ENCODE measurements around the gene KRTAP10-6.
"Not testable (repeated sequence)": the region's sequence is repeated elsewhere in the genome, so short reads cannot be mapped to it uniquely, and the experiment has no call there.

KRTAP10-6 gene

GRCh38 chr21:44616591-44616926, 24.3 kb upstream of the KRTAP10-6 start:
- peaks cover 10% of the 10 kb centered on the region for H3K9me3 ChIP-seq (ENCODE audit: control insufficient read depth, insufficient read depth, low read length)
- H3K9ac ChIP-seq (ENCODE audit: low read depth, low read length) = no peak overlapping the region
- H3K36me3 ChIP-seq (ENCODE audit: control insufficient read depth, insufficient read depth, low read length) = no peaks in the 10 kb centered on the region
- H3K27me3 ChIP-seq (ENCODE audit: control insufficient read depth, insufficient read depth, low read length) = no peaks in the 10 kb centered on the region
- H3K4me1 ChIP-seq (ENCODE audit: control insufficient read depth, insufficient read depth, low read length) = no peaks in the 10 kb centered on the region; the same call in 1 of the 2 replicates
- H3K4me3 ChIP-seq (ENCODE audit: low read depth, low read length) = no peak overlapping the region
- no peak overlapping the region for H3K27ac ChIP-seq (ENCODE audit: low read depth, low read length)

DNA sequence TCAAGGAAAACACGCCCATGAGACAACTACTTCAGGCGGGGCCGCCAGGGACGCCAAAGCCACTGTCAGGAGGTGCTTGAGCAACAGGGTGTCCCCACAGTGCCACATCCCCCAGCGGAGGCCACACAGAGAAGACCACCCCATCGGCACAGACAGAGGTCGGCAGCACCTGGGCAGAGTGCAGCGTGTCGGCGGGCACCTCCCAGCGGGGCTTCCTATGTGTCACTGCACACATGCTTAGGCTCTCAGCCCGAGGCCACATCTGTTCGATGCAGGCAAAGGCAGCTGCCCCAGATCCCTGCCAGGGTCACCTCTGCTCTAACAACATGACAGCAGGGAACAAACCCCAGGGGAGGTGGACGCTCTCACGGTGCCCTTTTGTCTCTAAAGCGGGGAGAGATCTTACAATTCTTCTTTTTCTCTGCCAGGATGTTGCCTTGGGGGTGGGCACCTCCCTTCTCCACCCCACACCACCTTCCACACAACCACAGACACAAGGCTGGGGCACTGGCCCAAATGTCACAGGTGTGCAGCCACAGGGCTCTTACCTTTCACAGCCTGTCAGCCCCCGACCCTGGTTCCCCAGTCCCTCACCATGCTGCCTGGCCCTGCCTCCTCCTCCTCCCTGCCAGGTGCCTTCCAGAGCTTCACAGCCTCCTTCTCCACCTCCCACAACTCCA, 23.7 kb upstream of the KRTAP10-6 start:
- Histone ChIP-seq H3K27me3 (ENCODE audit: control insufficient read depth, insufficient read depth, low read length) (no peaks in the 10 kb centered on the region), H3K9ac (ENCODE audit: low read depth, low read length) (no peak overlapping the region), H3K27ac (ENCODE audit: low read depth, low read length) (no peak overlapping the region), H3K36me3 (ENCODE audit: control insufficient read depth, insufficient read depth, low read length) (no peaks in the 10 kb centered on the region), H3K4me1 (ENCODE audit: control insufficient read depth, insufficient read depth, low read length) (no peaks in the 10 kb centered on the region; the same call in 1 of the 2 replicates), H3K9me3 (ENCODE audit: control insufficient read depth, insufficient read depth, low read length) (peaks cover 11% of the 10 kb centered on the region), H3K4me3 (ENCODE audit: low read depth, low read length) (no peak overlapping the region)

DNA sequence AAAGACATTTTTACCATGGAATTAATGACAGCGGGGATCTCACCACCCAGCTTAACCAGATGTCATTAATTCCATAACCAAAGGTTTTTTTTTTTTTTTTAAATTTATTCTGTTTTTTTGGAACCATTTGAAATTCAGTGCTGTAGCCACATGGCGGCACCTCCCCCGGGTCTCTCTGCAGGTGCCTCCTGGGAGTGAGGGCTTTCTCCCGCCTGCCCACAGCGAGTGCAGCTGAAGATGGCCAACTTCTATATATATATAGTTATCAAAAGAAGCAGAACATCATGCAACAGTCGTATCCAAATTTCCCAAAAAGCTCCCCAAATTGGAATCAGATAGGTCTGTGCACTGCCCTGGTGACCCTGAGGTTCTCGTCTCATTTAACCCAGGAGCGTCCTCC, 23.2 kb upstream of the KRTAP10-6 start:
- no peaks in the 10 kb centered on the region; the same call in 1 of the 2 replicates for H3K4me1 ChIP-seq (ENCODE audit: control insufficient read depth, insufficient read depth, low read length)
- peaks cover 11% of the 10 kb centered on the region for H3K9me3 ChIP-seq (ENCODE audit: control insufficient read depth, insufficient read depth, low read length)
- no peak overlapping the region for H3K4me3 ChIP-seq (ENCODE audit: low read depth, low read length)
- H3K36me3 ChIP-seq (ENCODE audit: control insufficient read depth, insufficient read depth, low read length) = no peaks in the 10 kb centered on the region
- no peaks in the 10 kb centered on the region for H3K27me3 ChIP-seq (ENCODE audit: control insufficient read depth, insufficient read depth, low read length)
- H3K9ac ChIP-seq (ENCODE audit: low read depth, low read length) = no peak overlapping the region
- no peak overlapping the region for H3K27ac ChIP-seq (ENCODE audit: low read depth, low read length)

GRCh38 chr21:44614961-44615391, 22.7 kb upstream of the KRTAP10-6 start:
- H3K4me3 ChIP-seq (ENCODE audit: low read depth, low read length) = no peak overlapping the region
- H3K9ac ChIP-seq (ENCODE audit: low read depth, low read length) = no peak overlapping the region
- H3K9me3 ChIP-seq (ENCODE audit: control insufficient read depth, insufficient read depth, low read length) = peaks cover 13% of the 10 kb centered on the region
- H3K27me3 ChIP-seq (ENCODE audit: control insufficient read depth, insufficient read depth, low read length) = no peaks in the 10 kb centered on the region
- no peaks in the 10 kb centered on the region; the same call in 1 of the 2 replicates for H3K4me1 ChIP-seq (ENCODE audit: control insufficient read depth, insufficient read depth, low read length)
- no peaks in the 10 kb centered on the region for H3K36me3 ChIP-seq (ENCODE audit: control insufficient read depth, insufficient read depth, low read length)
- no peak overlapping the region for H3K27ac ChIP-seq (ENCODE audit: low read depth, low read length)

- Histone ChIP-seq H3K27me3 (ENCODE audit: control insufficient read depth, insufficient read depth, low read length) (no peaks in the 10 kb centered on the region), H3K27ac (ENCODE audit: low read depth, low read length) (no peak overlapping the region), H3K9me3 (ENCODE audit: control insufficient read depth, insufficient read depth, low read length) (peaks cover 12% of the 10 kb centered on the region; the same call in 1 of the 2 replicates), H3K4me1 (ENCODE audit: control insufficient read depth, insufficient read depth, low read length) (no peaks in the 10 kb centered on the region; the same call in 1 of the 2 replicates), H3K4me3 (ENCODE audit: low read depth, low read length) (no peak overlapping the region), H3K9ac (ENCODE audit: low read depth, low read length) (no peak overlapping the region), H3K36me3 (ENCODE audit: control insufficient read depth, insufficient read depth, low read length) (no peaks in the 10 kb centered on the region)
Measured at GRCh38 chr21:44614161-44614631, 21.9 kb upstream of the KRTAP10-6 start.

DNA sequence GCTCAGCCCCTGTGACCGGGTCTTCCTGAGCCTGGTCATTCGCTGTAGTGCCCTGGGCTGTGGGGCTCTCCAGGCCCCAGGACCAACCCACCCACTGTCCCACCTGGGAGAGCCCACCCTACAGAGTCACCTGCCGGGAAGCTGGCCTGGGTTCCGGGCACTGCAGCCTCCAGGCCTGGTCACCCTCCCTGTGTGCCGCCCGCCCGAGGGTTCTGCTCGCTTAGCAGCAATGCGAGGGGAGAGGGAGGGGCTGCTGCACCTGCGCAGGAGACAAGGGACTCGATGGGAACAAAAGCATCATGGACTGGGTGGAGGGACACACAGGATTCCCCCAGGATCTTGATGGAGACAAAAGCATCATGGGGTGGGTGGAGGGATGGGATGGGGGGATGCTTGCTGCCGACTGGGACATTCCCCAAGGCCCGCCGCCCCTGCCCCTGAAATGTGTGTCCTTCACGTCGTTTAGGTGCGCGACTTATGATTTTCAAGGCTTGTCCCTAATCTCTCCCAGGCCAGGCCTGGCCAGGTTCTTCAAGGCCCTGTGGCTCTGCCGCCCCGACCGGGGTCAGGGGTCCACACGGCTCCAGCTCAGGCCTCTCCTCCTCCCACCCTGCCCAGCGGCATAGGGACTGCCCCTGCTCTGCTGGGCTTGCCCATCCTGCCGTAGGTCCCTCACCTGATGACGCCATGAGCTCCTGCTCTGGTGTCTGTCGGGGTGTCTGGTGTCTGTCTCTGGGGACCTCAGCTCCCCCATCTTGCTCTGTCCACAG, 21.3 kb upstream of the KRTAP10-6 start:
- Histone ChIP-seq H3K4me1 (ENCODE audit: control insufficient read depth, insufficient read depth, low read length) (no peaks in the 10 kb centered on the region; the same call in 1 of the 2 replicates), H3K36me3 (ENCODE audit: control insufficient read depth, insufficient read depth, low read length) (no peaks in the 10 kb centered on the region), H3K27ac (ENCODE audit: low read depth, low read length) (no peak overlapping the region), H3K27me3 (ENCODE audit: control insufficient read depth, insufficient read depth, low read length) (no peaks in the 10 kb centered on the region), H3K9me3 (ENCODE audit: control insufficient read depth, insufficient read depth, low read length) (peaks cover 12% of the 10 kb centered on the region; the same call in 1 of the 2 replicates), H3K9ac (ENCODE audit: low read depth, low read length) (no peak overlapping the region), H3K4me3 (ENCODE audit: low read depth, low read length) (no peak overlapping the region)

GRCh38 chr21:44612669-44613229, 20.4 kb upstream of the KRTAP10-6 start:
- Histone ChIP-seq H3K9me3 (ENCODE audit: control insufficient read depth, insufficient read depth, low read length) (peaks cover 12% of the 10 kb centered on the region; the same call in 1 of the 2 replicates), H3K4me3 (ENCODE audit: low read depth, low read length) (no peak overlapping the region), H3K36me3 (ENCODE audit: control insufficient read depth, insufficient read depth, low read length) (no peaks in the 10 kb centered on the region), H3K27ac (ENCODE audit: low read depth, low read length) (no peak overlapping the region), H3K27me3 (ENCODE audit: control insufficient read depth, insufficient read depth, low read length) (no peaks in the 10 kb centered on the region), H3K9ac (ENCODE audit: low read depth, low read length) (no peak overlapping the region), H3K4me1 (ENCODE audit: control insufficient read depth, insufficient read depth, low read length) (no peaks in the 10 kb centered on the region; the same call in 1 of the 2 replicates)

- H3K4me3 ChIP-seq (ENCODE audit: low read depth, low read length) = no peak within 1 kb of the TSS
- no peaks in the 10 kb centered on the region for H3K27me3 ChIP-seq (ENCODE audit: control insufficient read depth, insufficient read depth, low read length)
- H3K27ac ChIP-seq (ENCODE audit: low read depth, low read length) = no peak within 1 kb of the TSS
- H3K9me3 ChIP-seq (ENCODE audit: control insufficient read depth, insufficient read depth, low read length) = peaks cover 12% of the 10 kb centered on the region; the same call in 1 of the 2 replicates
- no peak within 1 kb of the TSS for H3K9ac ChIP-seq (ENCODE audit: low read depth, low read length)
- no peaks in the 10 kb centered on the region for H3K36me3 ChIP-seq (ENCODE audit: control insufficient read depth, insufficient read depth, low read length)
- H3K4me1 ChIP-seq (ENCODE audit: control insufficient read depth, insufficient read depth, low read length) = no peaks in the 10 kb centered on the region; the same call in 1 of the 2 replicates
Measured at GRCh38 chr21:44612029-44612486, 19.8 kb upstream of the KRTAP10-6 start, which contains the start of gene KRTAP10-8. KRTAP10-8 (plus strand) TSS chr21:44612079; CDS start chr21:44612101, 22 bp downstream.

DNA sequence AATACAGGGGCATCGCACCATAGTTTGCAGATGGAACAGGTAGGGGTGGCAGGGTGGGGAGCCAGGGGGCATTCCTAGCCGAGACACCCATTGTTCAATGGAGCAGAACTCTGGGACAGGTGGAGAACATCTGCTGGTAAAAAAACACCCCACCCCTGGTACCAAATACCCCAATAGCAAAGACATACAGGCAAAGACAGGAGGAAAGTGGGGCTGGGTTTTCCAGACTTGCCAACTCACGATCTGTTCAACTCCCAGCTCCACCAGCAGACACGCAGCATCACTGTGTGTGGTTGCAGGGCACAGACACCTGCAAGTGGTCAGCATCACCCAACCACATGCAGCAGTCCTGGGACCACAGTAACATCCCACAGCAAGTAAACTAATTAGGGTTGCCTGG, 19.2 kb upstream of the KRTAP10-6 start:
- Histone ChIP-seq H3K36me3 (ENCODE audit: control insufficient read depth, insufficient read depth, low read length) (no peaks in the 10 kb centered on the region), H3K27ac (ENCODE audit: low read depth, low read length) (no peak overlapping the region), H3K27me3 (ENCODE audit: control insufficient read depth, insufficient read depth, low read length) (no peaks in the 10 kb centered on the region), H3K9me3 (ENCODE audit: control insufficient read depth, insufficient read depth, low read length) (peaks cover 12% of the 10 kb centered on the region; the same call in 1 of the 2 replicates), H3K4me1 (ENCODE audit: control insufficient read depth, insufficient read depth, low read length) (no peaks in the 10 kb centered on the region; the same call in 1 of the 2 replicates), H3K9ac (ENCODE audit: low read depth, low read length) (no peak overlapping the region), H3K4me3 (ENCODE audit: low read depth, low read length) (no peak overlapping the region)

DNA sequence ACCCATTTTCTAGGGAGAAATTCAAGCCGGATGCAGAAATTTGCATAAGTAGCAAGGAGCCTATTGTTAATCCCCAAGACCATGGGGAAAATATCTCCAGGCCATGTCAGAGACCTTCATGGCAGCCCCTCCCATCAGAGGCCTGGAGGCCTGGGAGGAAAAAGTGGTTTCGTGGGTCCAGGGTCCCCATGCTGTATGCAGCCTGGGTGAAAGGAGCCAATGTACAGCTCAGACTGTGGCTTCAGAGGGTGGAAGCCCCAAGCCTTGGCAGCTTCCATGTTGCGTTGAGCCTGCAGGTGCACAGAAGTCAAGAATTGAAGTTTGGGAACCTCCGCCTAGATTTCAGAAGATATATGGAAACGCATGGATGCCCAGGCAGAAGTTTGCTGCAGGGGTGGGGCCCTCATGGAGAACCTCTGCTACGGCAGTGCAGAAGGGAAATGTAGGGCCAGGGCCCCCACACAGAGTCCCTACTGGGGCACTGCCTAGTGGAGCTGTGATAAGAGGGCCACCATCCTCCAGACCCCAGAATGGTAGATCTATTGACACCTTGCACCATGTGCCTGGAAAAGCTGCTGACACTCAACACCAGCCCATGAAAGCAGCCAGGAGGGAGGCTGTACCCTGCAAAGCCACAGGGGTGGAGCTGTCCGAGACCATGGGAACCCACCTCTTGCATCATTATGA, 18.0 kb upstream of the KRTAP10-6 start:
- not testable (repeated sequence) for H3K27ac ChIP-seq (ENCODE audit: low read depth, low read length)
- H3K9me3 ChIP-seq (ENCODE audit: control insufficient read depth, insufficient read depth, low read length) = peaks cover 12% of the 10 kb centered on the region; the same call in 1 of the 2 replicates

More for the DNA sequence above, 18.0 kb upstream of the KRTAP10-6 start:
- H3K4me1 ChIP-seq (ENCODE audit: control insufficient read depth, insufficient read depth, low read length); H3K27me3 ChIP-seq (ENCODE audit: control insufficient read depth, insufficient read depth, low read length); H3K36me3 ChIP-seq (ENCODE audit: control insufficient read depth, insufficient read depth, low read length); H3K4me3 ChIP-seq (ENCODE audit: low read depth, low read length); H3K9ac ChIP-seq (ENCODE audit: low read depth, low read length): not testable (repeated sequence)
